ENCODE results near the gene PTPRN2.

Gene PTPRN2

GRCh38 chr7:158271646-158272045 is 316.0 kb downstream of the PTPRN2 start:
- DNase-seq, result no peak

DNA sequence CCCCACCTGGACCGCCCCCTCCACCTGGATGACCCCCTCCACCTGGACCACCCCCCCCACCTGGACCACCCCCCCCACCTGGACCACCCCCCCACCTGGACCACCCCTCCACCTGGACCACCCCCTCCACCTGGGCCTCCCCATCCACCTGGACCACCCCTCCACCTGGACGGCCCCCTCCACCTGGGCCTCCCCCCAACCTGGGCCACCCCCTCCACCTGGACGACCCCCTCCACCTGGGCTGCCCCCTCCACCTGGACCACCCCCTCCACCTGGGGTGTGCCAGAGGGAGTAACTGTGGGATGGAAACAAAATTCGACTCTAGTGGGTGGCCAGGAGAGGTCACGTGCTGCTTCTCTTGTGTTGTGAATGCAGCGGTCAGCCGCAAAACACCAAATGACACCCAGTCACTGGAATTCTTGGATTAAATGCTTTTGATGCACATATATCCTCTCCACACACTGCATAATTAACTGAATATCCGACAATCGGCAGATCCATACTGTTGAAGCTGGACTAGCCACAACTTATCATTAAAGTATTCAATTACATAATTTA is 316.7 kb downstream of the PTPRN2 start:
- no peak for DNase-seq

GRCh38 chr7:158270106-158270775 is 317.4 kb downstream of the PTPRN2 start:
- no peak for DNase-seq

DNA sequence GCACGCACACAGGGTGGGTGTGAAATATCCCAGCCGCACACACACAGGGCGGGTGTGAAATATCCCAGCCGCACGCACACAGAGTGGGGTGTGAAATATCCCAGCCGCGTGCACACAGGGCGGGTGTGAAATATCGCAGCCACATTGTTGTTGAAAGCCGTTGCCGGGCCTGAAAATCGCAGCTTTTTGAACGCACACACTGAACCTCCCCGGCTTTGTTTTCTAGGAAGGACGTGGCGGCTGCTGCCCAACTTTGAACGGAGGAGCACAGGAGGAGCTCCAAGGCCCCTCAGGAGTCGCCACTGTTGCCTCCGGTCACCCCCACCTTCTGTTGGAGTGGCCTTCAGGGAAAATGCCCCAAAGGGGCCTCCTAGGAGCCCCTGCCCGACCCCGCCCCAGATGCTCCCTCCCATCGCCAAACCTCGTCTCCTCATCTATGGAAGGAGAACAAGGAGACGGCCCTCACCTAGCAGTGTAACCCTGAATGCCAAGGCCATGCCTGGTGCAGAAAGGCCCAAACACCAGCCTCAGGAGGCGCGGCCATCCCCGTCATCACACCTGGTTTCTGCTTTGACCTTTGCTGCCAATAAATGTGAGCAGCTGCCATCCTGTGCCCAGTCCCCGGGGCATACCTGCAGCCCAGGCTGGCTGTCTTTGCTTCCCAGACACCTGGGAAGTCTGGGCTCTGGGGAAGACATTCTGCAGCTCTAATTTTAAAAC is 318.6 kb downstream of the PTPRN2 start:
- no peak for DNase-seq

DNA sequence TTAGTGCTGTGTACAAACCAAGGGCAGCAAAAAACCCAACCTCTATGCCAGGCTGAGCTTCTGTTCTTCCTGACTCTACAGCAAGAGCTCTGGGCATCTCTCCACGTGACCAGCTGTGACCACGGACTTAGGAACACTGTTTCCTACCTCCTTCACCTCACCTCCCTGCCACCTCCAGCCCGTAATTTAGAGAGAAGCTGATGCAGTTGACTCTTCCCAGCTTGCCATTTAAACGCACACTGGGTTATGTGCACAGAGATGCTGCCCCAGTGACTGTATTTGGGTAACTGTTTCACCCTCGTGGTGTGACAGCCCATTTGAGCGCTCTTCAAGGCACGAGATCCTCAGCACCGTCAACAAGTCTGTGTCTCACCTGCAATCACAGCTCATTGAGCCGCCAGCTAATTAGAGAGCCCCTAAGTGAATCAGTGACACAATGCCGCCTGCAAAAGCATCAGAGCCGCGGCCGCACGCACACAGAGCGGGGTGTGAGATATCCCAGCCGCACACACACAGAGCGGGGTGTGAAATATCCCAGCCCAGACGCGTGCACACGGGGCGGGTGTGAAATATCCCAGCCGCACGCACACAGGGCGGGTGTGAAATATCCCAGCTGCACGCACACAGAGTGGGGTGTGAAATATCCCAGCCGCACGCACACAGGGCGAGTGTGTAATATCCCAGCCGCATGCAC is 319.7 kb downstream of the PTPRN2 start:
- no peak for DNase-seq

GRCh38 chr7:158266817-158267741 is 320.5 kb downstream of the PTPRN2 start:
- DNase-seq, result no peak

GRCh38 chr7:158266426-158266816 is 321.2 kb downstream of the PTPRN2 start:
- no peak for DNase-seq

GRCh38 chr7:158265743-158266080 is 321.9 kb downstream of the PTPRN2 start:
- no peak for DNase-seq

- DNase-seq, result no peak
These were observed 322.5 kb downstream of the PTPRN2 start for GRCh38 chr7:158264881-158265742.

DNA sequence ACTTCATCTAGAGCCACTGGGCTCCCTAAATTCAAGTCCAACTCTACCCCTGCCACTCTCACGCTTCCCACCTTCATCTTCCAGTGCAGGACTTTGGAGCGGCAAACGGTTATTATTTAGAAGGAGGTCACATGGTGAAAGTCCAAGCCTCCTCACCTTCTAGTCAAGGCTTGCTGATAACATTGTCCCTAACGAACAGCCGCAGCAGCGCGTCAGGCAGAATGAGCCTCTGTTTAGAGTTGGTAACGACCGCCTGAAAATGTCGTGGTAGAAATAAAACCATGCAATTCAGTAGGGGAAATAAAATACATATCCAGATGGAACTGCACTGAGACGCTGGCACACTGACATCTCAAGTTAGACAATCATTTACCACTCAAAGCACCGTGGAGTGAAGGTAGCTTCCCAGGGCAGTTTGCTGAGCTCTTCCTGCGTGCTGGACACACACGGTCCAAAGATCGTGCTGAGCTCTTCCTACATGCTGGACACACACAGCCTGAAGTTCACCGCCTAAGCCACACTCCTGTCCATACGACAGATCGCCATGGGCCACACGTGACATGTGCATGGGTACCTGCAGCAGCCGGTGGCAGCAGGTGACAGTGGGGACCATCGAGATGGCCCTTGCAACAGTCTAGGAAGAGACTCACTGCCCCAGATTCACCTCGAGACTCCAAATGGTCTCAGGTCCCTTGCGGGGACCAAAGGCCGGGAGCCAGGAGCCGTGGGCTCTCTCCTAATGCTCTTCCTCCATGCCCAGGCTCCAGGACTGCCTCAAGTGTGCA is 323.5 kb downstream of the PTPRN2 start:
- no peak for DNase-seq

- no peak for DNase-seq
These were observed 324.3 kb downstream of the PTPRN2 start for GRCh38 chr7:158263110-158263963.

GRCh38 chr7:158262284-158263109 is 325.1 kb downstream of the PTPRN2 start:
- no peak for DNase-seq

GRCh38 chr7:158261362-158262235 is 326.0 kb downstream of the PTPRN2 start:
- no peak for DNase-seq

DNA sequence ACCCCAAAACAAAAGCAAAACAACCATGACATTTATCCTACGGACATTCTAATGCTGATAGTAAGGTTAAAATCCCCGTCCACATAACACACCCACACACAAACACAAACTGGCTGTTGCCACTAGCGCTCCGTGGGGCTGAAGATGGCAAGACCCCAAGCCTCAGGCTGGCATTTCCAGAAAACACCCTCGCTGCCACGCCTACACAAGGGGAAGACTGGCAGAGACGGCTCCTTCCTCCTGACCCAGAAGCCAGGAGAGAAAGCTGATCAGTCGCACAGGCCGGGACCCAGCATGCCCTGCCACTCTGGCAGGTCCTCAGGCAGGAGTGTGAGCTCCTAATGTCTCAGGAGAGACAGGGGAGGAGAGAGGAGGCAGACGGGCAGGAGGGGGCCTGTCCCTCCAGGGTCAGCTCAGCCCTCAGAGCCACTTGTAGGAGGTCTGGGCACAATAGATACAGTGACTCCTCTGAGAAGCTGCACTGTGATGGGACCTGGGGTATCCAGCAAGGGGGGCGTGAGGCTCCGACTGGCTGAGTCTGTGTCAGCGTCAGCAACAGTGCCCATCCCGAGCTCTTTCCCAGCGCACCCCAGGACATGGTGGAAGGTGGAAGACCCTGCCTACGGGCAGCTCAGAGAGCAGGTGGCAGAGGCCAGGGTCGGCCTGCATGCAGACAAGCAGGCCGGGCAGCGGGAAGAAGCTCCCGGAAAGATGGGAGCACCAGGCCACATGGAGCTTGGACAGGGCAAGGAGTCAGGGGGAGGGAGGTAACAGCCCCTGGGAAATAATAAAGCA is 326.9 kb downstream of the PTPRN2 start:
- DNase-seq, result no peak

DNA sequence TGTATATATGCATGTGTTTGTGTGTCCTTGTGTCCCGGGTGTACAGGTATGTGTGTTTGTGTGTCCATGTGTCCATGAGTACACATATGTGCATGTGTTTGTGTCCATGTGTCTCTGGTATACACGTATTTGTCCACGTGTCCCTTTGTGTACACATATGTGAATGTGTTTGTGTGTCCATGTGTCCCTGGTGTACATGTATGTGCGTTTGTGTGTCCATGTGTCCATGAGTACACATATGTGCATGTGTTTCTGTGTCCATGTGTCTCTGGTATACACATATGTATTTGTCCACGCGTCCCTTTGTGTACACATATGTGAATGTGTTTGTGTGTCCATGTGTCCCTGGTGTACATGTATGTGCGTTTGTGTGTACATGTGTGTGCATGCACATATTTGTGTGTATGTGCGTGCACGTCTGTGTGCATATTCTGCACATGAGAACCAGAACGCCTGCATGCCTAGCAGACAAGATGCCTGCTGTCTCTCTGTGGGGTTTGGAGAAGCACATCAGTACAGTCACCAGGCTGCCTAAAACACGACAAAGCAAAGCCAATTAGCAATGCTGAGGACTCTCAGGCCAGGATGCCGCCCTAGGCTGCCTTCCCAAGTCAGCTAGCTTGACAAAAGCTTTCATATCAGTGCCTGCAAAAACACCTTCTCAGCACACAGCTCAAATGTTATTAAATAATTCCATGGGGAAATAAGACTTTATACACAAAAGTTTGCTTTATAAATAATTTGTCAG is 327.8 kb downstream of the PTPRN2 start:
- no peak for DNase-seq

- DNase-seq, result no peak
These were observed 328.5 kb downstream of the PTPRN2 start for GRCh38 chr7:158259141-158259540.
